Transverse colon (tissue), 4 donors: ENCODE measurements around the gene NEDD4L. TPM values are rescaled to one million over a fixed set of nuclear protein-coding genes. Genes with fewer than 3 reads are reported as not detected.
"Not testable (repeated sequence)": the region's sequence is repeated elsewhere in the genome, so short reads cannot be mapped to it uniquely, and the experiment has no call there.

Experiments used
- DNase-seq: peaks from one replicate; pipeline ENCODE4 v3.0.0-alpha.2; 2019
- H3K27ac ChIP-seq, 4 donors: fragments of 200-600 bp; sonication (generic); 2 replicates each; pipeline ENCODE4 v1.5.1; 2016 to 2018; ENCODE audit warnings: inconsistent platforms in 4 of 4
- H3K27me3 ChIP-seq: fragments of 200-600 bp; sonication (generic); 2 replicates; pipeline ENCODE4 v1.5.1; 2017; ENCODE audit warnings: inconsistent platforms
- H3K36me3 ChIP-seq, 4 donors: fragments of 200-600 bp; sonication (generic); 2 replicates each; pipeline ENCODE4 v1.5.1; 2017 to 2019; ENCODE audit warnings: inconsistent platforms in 4 of 4
- H3K4me1 ChIP-seq, 4 donors: fragments of 200-600 bp; sonication (generic); 2 replicates each; pipeline ENCODE4 v1.5.1; 2017 to 2020; ENCODE audit warnings: inconsistent platforms in 4 of 4
- H3K4me3 ChIP-seq, 4 donors: fragments of 200-600 bp; sonication (generic); 1 replicate in 1 of 4; 2 replicates in 3 of 4; pipeline versions ENCODE4 v1.5.1 to v1.6.1; 2017 to 2019; ENCODE audit warnings: inconsistent platforms in 4 of 4
- H3K9me3 ChIP-seq, 2 donors: fragments of 200-600 bp; sonication (generic); 2 replicates each; pipeline ENCODE4 v1.5.1; 2017 to 2019; ENCODE audit warnings: inconsistent platforms in 2 of 2
- CTCF ChIP-seq, 5 experiments: fragments of 200-600 bp in 3 of 5; fragments of 450-650 bp in 2 of 5; sonication (generic) in 3 of 5; IDR thresholded peaks; 1 replicate in 2 of 5; 2 replicates in 3 of 5; pipeline ENCODE4 v1.5.1; 2016 to 2017; ENCODE audit warnings: antibody characterized with exemption in 5 of 5, inconsistent platforms in 3 of 5, mild to moderate bottlenecking in 2 of 5, moderate library complexity in 1 of 5
- EP300 ChIP-seq: sonication (generic); formaldehyde crosslinking; IDR thresholded peaks from one replicate; pipeline ENCODE4 v1.6.1; 2017; ENCODE audit warnings: antibody characterized with exemption, low read depth
- POLR2A ChIP-seq: fragments of 450-650 bp; IDR thresholded peaks from one replicate; pipeline ENCODE4 v1.6.1; 2016; ENCODE audit warnings: antibody characterized with exemption, mild to moderate bottlenecking, moderate library complexity
- POLR2AphosphoS5 ChIP-seq, 3 donors: sonication (generic); formaldehyde crosslinking; IDR thresholded peaks; one replicate each; pipeline ENCODE4 v1.6.1; 2016; ENCODE audit warnings: antibody characterized with exemption in 3 of 3
- WGBS, 2 donors: methylation state at CpG; one replicate each; pipeline ENCODE4 v1.1.5; 2018; ENCODE audit warnings: low coverage in 1 of 2; 5-methylcytosine and 5-hydroxymethylcytosine counted together
- in situ Hi-C, 4 donors: fragments of 200-750 bp; cut with MboI; loops; one replicate each; pipeline versions ENCODE4 v1.15.0 to v1.15.1; 2017; ENCODE audit warnings: low sequenced_read_pairs in 3 of 4, low pct_ligation_motif_present in 1 of 4, low pct_unique_long_range_greater_than_20kb in 1 of 4
- intact Hi-C: fragments of 100-400 bp; cut with DNase I; formaldehyde crosslinking; loops from one replicate; pipeline ENCODE4 v1.15.1; 2023; ENCODE audit warnings: low total_unique reads
- total RNA-seq, 4 donors: library from RNA; depleted of rRNA; stranded (reverse); fragments of >200 nt; gene quantifications; one replicate each; pipeline ENCODE4 v1.1.0, GENCODE V29; 2016

Gene NEDD4L
- total RNA-seq = 100 to 1,000 TPM; 217 to 773 (median 305) TPM

- in situ Hi-C loops = loop anchor here in 2 of 4 donors (10.0 to 25.0 kb wide), 2 partner anchors 156 to 419 kb away; partner anchors contain the start of gene NARS1 (in 1 of the 2)
- intact Hi-C loops = loop anchor here (2.0 to 10.0 kb wide), 2 partner anchors 79 to 311 kb away; no protein-coding TSS in a partner anchor
- 0% methylated on average over 5 to 53 of the region's 91 CpGs for WGBS, 2 donors
- peaks cover 0 to 31% (median 28%) of the 10 kb centered on the region in 4 donors for H3K4me1 ChIP-seq
- peak; percentile 89 for DNase-seq
- H3K4me3 ChIP-seq = peak within 1 kb of the TSS; percentile 70 to 87 (median 86)
- H3K27me3 ChIP-seq = no peaks in the 10 kb centered on the region
- H3K36me3 ChIP-seq = no peaks in the 10 kb centered on the region
- no peak for TF ChIP-seq POLR2A
- no peak for TF ChIP-seq EP300
- TF ChIP-seq POLR2AphosphoS5 (IDR thresholded peaks at IDR 0.05) = peak; percentile 21 to 38 (median 24)
- peak; percentile 84 to 90 (median 88) for TF ChIP-seq CTCF (IDR thresholded peaks at IDR 0.05)
- H3K9me3 ChIP-seq = no peaks in the 10 kb centered on the region
- peak within 1 kb of the TSS; percentile 90 to 95 (median 94) for H3K27ac ChIP-seq
These were observed at the start of gene NEDD4L for GRCh38 chr18:58043491-58044369. TSS of gene NEDD4L (plus strand) at chr18:58044226. CDS start at chr18:58044661, 435 bp downstream.

GRCh38 chr18:57995331-57995730, 48.7 kb upstream of the NEDD4L start:
- TF ChIP-seq POLR2A (no peak), POLR2AphosphoS5 (IDR thresholded peaks at IDR 0.05) (no peak), EP300 (no peak), CTCF (IDR thresholded peaks at IDR 0.05) (no peak)
- in situ Hi-C loops = no loop called here
- no peaks in the 10 kb centered on the region for H3K36me3 ChIP-seq

GRCh38 chr18:57996894-57997293, 47.1 kb upstream of the NEDD4L start:
- H3K27ac ChIP-seq, H3K4me3 ChIP-seq, DNase-seq, H3K27me3 ChIP-seq, H3K4me1 ChIP-seq, H3K36me3 ChIP-seq, H3K9me3 ChIP-seq, in situ Hi-C loops, intact Hi-C loops: not testable (repeated sequence)
- WGBS, 2 donors = 91 to 94% methylated on average over 3 of the region's 3 CpGs

More at GRCh38 chr18:57995331-57995730, 48.7 kb upstream of the NEDD4L start:
- Histone ChIP-seq H3K9me3 (no peaks in the 10 kb centered on the region), H3K4me1 (no peaks in the 10 kb centered on the region), H3K4me3 (no peak overlapping the region), H3K27ac (no peak overlapping the region), H3K27me3 (no peaks in the 10 kb centered on the region)
- intact Hi-C loops = no loop called here
- 63 to 76% methylated on average over 1 of the region's 1 CpG for WGBS, 2 donors
- DNase-seq = no peak

GRCh38 chr18:57997820-57998219, 46.2 kb upstream of the NEDD4L start:
- 90% methylated on average over 2 of the region's 2 CpGs; no CpG with 5 or more reads in 1 of the 2 donors for WGBS, 2 donors
- Histone ChIP-seq H3K27me3 (no peaks in the 10 kb centered on the region), H3K36me3 (no peaks in the 10 kb centered on the region), H3K27ac (no peak overlapping the region), H3K9me3 (no peaks in the 10 kb centered on the region), H3K4me3 (no peak overlapping the region), H3K4me1 (no peaks in the 10 kb centered on the region)
- TF ChIP-seq EP300 = no peak
- TF ChIP-seq POLR2A = no peak
- TF ChIP-seq POLR2AphosphoS5 (IDR thresholded peaks at IDR 0.05) = no peak
- TF ChIP-seq CTCF (IDR thresholded peaks at IDR 0.05) = no peak
- intact Hi-C loops (no loop called here), in situ Hi-C loops (no loop called here)
- no peak for DNase-seq
